Colonic mucosa (tissue), 4 donors: ENCODE measurements around the gene SOS2. TPM values are rescaled to one million over a fixed set of nuclear protein-coding genes. Genes with fewer than 3 reads are reported as not detected.

ENCODE experiments used
- DNase-seq: peaks from one replicate; pipeline ENCODE4 v3.0.0-alpha.2; 2020
- H3K27ac ChIP-seq: fragments of 200-600 bp; one replicate; pipeline ENCODE4 v1.8.0; 2021
- H3K27me3 ChIP-seq: fragments of 200-600 bp; one replicate; pipeline ENCODE4 v1.8.0; 2021
- H3K36me3 ChIP-seq: fragments of 200-600 bp; one replicate; pipeline ENCODE4 v1.8.0; 2021
- H3K4me1 ChIP-seq: fragments of 200-600 bp; one replicate; pipeline ENCODE4 v1.8.0; 2021; ENCODE audit warnings: mild to moderate bottlenecking
- H3K4me3 ChIP-seq: fragments of 200-600 bp; one replicate; pipeline ENCODE4 v1.8.0; 2021
- H3K9ac ChIP-seq, 2 donors: one replicate each; pipeline ENCODE4 v1.7.0; 2013; ENCODE audit warnings: control low read depth in 2 of 2, low read depth in 2 of 2, low read length in 2 of 2
- H3K9me3 ChIP-seq: fragments of 200-600 bp; one replicate; pipeline ENCODE4 v1.8.0; 2021
- CTCF ChIP-seq: fragments of 200-600 bp; IDR thresholded peaks from one replicate; pipeline ENCODE4 v1.8.0; 2022; ENCODE audit warnings: antibody characterized with exemption, mild to moderate bottlenecking
- intact Hi-C: fragments of 100-400 bp; cut with DNase I; formaldehyde crosslinking; loops from one replicate; pipeline ENCODE4 v1.14.1; 2022
- total RNA-seq, 2 donors: library from RNA; stranded (reverse); fragmentation: NEBNext Ultra II Directional in 1 of 2; extraction: Animal tissue kit (Norgen Biotek cat#: 25700) in 1 of 2; gene quantifications; one replicate each; pipeline ENCODE4 v1.2.1, GENCODE V29; 2021
- donor health status: healthy.
- donor health status: DM: no; HTN: no; CAD: no.
- donor health status: DM: no; HTN: no; CAD: no.

SOS2 gene
- total RNA-seq, 2 donors from 2014 or later, result 20.3 to 43.7 TPM

GRCh38 chr14:50262865-50263264 is 31.5 kb upstream of the SOS2 start:
- Histone ChIP-seq H3K4me3 (no peak overlapping the region), H3K36me3 (no peaks in the 10 kb centered on the region), H3K9me3 (no peaks in the 10 kb centered on the region), H3K27me3 (no peaks in the 10 kb centered on the region), H3K4me1 (no peaks in the 10 kb centered on the region), H3K27ac (no peak overlapping the region), H3K9ac (no peak overlapping the region)
- no peak for DNase-seq
- intact Hi-C loops, result no loop called here
- TF ChIP-seq CTCF, result no peak

- intact Hi-C loops, result no loop called here
- H3K36me3 ChIP-seq, result no peaks in the 10 kb centered on the region
- H3K9me3 ChIP-seq, result no peaks in the 10 kb centered on the region
- no peak for DNase-seq
- no peak overlapping the region for H3K9ac ChIP-seq
- H3K4me3 ChIP-seq, result no peak overlapping the region
- H3K4me1 ChIP-seq, result no peaks in the 10 kb centered on the region
- no peak overlapping the region for H3K27ac ChIP-seq
- no peak for TF ChIP-seq CTCF
- no peaks in the 10 kb centered on the region for H3K27me3 ChIP-seq
These were observed 29.1 kb upstream of the SOS2 start for GRCh38 chr14:50260511-50260910.

- Histone ChIP-seq H3K27ac (no peak overlapping the region), H3K36me3 (no peaks in the 10 kb centered on the region), H3K9me3 (no peaks in the 10 kb centered on the region), H3K9ac (no peak overlapping the region), H3K4me3 (no peak overlapping the region), H3K27me3 (no peaks in the 10 kb centered on the region), H3K4me1 (no peaks in the 10 kb centered on the region)
- no peak for TF ChIP-seq CTCF
- DNase-seq, result no peak
- intact Hi-C loops, result no loop called here
These were observed 28.7 kb upstream of the SOS2 start for GRCh38 chr14:50260072-50260471.

- DNase-seq, result no peak
- Histone ChIP-seq H3K27ac (no peak overlapping the region), H3K4me1 (no peaks in the 10 kb centered on the region), H3K9me3 (no peaks in the 10 kb centered on the region), H3K27me3 (no peaks in the 10 kb centered on the region), H3K36me3 (no peaks in the 10 kb centered on the region), H3K4me3 (no peak overlapping the region), H3K9ac (no peak overlapping the region)
- TF ChIP-seq CTCF, result no peak
- intact Hi-C loops, result no loop called here
These were observed 26.4 kb upstream of the SOS2 start for GRCh38 chr14:50257732-50258131.

- no peak for DNase-seq
- no peak overlapping the region for H3K9ac ChIP-seq
- H3K4me1 ChIP-seq, result no peaks in the 10 kb centered on the region
- no peaks in the 10 kb centered on the region for H3K9me3 ChIP-seq
- intact Hi-C loops, result no loop called here
- H3K27ac ChIP-seq, result no peak overlapping the region
- H3K27me3 ChIP-seq, result no peaks in the 10 kb centered on the region
- no peak for TF ChIP-seq CTCF
- H3K4me3 ChIP-seq, result no peak overlapping the region
- no peaks in the 10 kb centered on the region for H3K36me3 ChIP-seq
These were observed 22.9 kb upstream of the SOS2 start for GRCh38 chr14:50254248-50254647.
